Coronary artery (tissue), 2 donors: Measurements from ENCODE around the gene CGREF1.
A peak's percentile ranks its signal among the peaks of the same experiment; 100 is the strongest.

Source experiments
- DNase-seq: peaks from one replicate; pipeline ENCODE4 v3.0.0-alpha.2; 2017; ENCODE audit warnings: low spot score
- H3K27ac ChIP-seq, 2 donors: fragments of 200-600 bp; sonication (generic); one replicate each; pipeline ENCODE4 v1.5.1; 2016 to 2019
- H3K4me3 ChIP-seq: fragments of 200-600 bp; sonication (generic); 2 replicates; pipeline ENCODE4 v1.5.1; 2016; ENCODE audit warnings: mild to moderate bottlenecking, moderate library complexity
- TF ChIP-seq, protein P1 (sequence below): fragments of 200-600 bp; sonication (generic); IDR thresholded peaks from one replicate; pipeline ENCODE4 v1.5.1; 2019; ENCODE audit warnings: antibody characterized with exemption

The CGREF1 gene

GRCh38 chr2:27091746-27092695, 26.9 kb downstream of the CGREF1 start:
- Histone ChIP-seq H3K4me3 (no peak overlapping the region), H3K27ac (no peak overlapping the region)
- DNase-seq: no peak
- TF ChIP-seq, protein P1, sequence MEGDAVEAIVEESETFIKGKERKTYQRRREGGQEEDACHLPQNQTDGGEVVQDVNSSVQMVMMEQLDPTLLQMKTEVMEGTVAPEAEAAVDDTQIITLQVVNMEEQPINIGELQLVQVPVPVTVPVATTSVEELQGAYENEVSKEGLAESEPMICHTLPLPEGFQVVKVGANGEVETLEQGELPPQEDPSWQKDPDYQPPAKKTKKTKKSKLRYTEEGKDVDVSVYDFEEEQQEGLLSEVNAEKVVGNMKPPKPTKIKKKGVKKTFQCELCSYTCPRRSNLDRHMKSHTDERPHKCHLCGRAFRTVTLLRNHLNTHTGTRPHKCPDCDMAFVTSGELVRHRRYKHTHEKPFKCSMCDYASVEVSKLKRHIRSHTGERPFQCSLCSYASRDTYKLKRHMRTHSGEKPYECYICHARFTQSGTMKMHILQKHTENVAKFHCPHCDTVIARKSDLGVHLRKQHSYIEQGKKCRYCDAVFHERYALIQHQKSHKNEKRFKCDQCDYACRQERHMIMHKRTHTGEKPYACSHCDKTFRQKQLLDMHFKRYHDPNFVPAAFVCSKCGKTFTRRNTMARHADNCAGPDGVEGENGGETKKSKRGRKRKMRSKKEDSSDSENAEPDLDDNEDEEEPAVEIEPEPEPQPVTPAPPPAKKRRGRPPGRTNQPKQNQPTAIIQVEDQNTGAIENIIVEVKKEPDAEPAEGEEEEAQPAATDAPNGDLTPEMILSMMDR: no peak

DNA sequence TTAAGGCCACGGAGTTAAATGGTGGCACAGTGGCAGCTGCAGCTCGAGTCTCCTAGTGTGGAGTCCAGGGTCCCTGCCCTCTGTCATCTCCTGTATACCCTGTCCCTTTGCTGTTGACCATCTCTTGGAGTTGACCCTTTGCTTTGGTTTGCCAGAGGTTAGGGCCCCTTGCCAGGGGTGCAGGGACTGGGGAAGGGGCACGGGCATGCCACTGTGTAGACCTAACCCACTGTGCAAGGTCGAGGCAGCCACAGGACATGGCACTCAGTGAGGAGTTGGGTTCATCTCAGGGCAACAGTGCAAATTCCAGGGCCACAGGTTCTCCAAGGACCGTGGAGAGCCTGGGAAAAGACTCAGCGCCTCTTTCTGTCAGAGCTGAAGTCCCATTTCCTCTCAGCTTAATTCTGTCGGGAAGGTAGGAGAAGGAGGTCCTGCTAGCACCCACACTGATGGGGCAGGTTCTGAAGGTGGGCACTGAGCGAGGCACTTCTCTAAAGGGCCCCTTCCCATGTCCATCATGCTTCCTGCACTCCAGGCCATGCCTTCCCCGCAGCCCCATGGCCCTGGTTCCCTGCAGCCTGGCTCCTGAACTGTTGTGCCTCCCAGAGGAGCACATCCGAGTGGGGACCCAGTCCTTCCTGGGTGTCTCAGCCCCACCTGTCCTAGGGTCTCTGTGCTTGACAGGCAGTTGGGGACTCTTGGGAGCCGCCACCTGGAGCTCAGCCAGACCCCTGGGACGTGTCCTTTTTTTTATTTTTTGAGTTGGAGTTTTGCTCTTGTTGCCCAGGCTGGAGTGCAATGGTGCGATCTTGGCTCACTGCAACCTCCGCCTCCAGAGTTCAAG, 29.6 kb downstream of the CGREF1 start:
- no peak overlapping the region for H3K4me3 ChIP-seq
- DNase-seq: no peak
- TF ChIP-seq, protein P1: no peak
- no peak overlapping the region for H3K27ac ChIP-seq

- DNase-seq: no peak
- Histone ChIP-seq H3K4me3 (no peak overlapping the region), H3K27ac (no peak overlapping the region)
- TF ChIP-seq, protein P1: no peak
These were observed 30.3 kb downstream of the CGREF1 start for GRCh38 chr2:27088634-27089033.

DNA sequence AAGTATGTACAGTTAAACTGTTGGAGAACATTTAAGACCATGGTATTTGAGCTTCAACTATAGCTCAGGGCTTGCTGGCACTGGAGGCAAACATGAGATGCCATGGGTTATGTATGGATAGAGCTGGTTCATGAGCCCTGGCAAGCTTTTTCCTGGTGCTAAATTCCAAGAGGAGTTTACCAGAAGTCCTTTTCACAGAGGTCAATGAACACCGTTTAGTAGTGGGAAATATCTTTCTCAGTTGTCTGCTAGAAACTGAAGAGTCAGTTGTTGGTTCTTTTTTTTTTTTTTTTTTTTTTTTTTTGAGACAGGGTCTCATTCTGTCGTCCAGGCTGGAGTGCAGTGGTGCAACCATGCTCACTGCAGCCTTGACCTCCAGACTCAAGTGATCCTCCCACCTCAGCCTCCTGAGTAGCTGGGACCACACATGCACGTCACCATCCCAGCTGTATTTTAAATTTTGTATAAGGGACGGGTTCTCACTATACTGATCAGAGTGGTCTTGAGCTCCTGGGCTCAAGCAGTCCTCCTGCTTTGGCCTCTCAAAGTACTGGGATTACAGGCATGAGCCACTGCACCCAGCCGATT, 31.0 kb downstream of the CGREF1 start:
- TF ChIP-seq, protein P1: no peak
- Histone ChIP-seq H3K4me3 (no peak overlapping the region), H3K27ac (no peak overlapping the region)
- no peak for DNase-seq

- peak within 1 kb of the TSS; percentile 58 to 93 for H3K27ac ChIP-seq
- TF ChIP-seq, protein P1: no peak
- DNase-seq: peak; percentile 83
- H3K4me3 ChIP-seq: peak within 1 kb of the TSS; percentile 79
These were observed 32.0 kb downstream of the CGREF1 start, which contains the start of gene KHK for GRCh38 chr2:27086724-27087593. TSS of gene KHK (plus strand) at chr2:27086772. CDS start at chr2:27087260, 488 bp downstream.

DNA sequence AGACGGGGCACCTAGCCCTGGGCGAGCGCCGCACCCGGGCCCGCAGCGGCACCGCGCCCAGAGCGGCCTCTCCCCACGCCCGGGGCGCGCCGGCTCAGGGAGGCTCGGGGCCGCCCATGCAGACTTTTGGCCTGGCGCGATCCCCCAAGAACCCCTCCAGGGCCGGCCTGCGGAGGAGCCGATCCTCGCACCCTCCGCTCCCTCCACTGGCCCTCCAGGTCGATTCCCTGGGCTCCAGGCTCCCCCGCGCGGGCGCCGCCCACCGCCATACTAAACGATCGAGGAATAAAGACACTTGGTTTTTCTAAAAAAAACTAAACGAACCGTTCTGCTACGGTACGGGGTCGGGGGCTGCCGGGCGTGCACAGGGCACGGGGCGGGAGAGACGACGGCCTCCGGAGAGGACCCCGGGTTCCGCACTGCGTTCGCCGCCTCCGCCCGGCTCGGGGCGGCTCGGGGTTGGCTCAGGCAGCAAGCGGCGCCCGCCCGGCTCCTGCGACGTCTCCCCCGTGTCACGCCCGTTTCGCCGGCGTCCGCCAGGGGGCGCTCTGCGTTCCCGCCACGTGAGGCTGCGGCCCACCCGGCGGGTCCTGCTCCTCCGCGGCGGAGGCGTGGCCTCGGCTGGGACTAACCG, 32.7 kb downstream of the CGREF1 start:
- TF ChIP-seq, protein P1: peak; percentile 87
- peak overlapping the region; percentile 58 to 93 for H3K27ac ChIP-seq
- peak; percentile 96 for DNase-seq
- peak overlapping the region; percentile 79 for H3K4me3 ChIP-seq
